Ishikawa (cell line): Measurements from ENCODE around the gene LRBA.

Source experiments
- CEBPB ChIP-seq: IDR thresholded peaks from 2 replicates; pipeline ENCODE4 v1.6.1; 2012
- CREB1 ChIP-seq: IDR thresholded peaks from 2 replicates; pipeline ENCODE4 v1.6.1; 2012; ENCODE audit warnings: low read depth
- EGR1 ChIP-seq: IDR thresholded peaks from 2 replicates; pipeline ENCODE4 v1.6.1; 2012
- EP300 ChIP-seq: IDR thresholded peaks from 2 replicates; pipeline ENCODE4 v1.6.1; 2012; ENCODE audit warnings: borderline replicate concordance
- MAX ChIP-seq: IDR thresholded peaks from 2 replicates; pipeline ENCODE4 v1.6.1; 2012
- NFIC ChIP-seq: IDR thresholded peaks from 2 replicates; pipeline ENCODE4 v1.6.1; 2012
- RAD21 ChIP-seq: IDR thresholded peaks from 2 replicates; pipeline ENCODE4 v1.6.1; 2012; ENCODE audit warnings: low read depth
- REST ChIP-seq: IDR thresholded peaks from 2 replicates; pipeline ENCODE4 v1.6.1; 2012; ENCODE audit warnings: low read depth, mild to moderate bottlenecking
- TAF1 ChIP-seq: IDR thresholded peaks from 2 replicates; pipeline ENCODE4 v1.6.1; 2012; ENCODE audit warnings: low read depth, mild to moderate bottlenecking
- TCF12 ChIP-seq: IDR thresholded peaks from 2 replicates; pipeline ENCODE4 v1.6.1; 2012; ENCODE audit warnings: low read depth

GRCh38 chr4:150461957-150462356, 553.1 kb downstream of the LRBA start:
- no peak for TF ChIP-seq CREB1
- no peak for TF ChIP-seq MAX
- no peak for TF ChIP-seq TCF12
- no peak for TF ChIP-seq RAD21
- no peak for TF ChIP-seq EP300
- no peak for TF ChIP-seq TAF1
- no peak for TF ChIP-seq CEBPB
- TF ChIP-seq NFIC = no peak
- no peak for TF ChIP-seq REST
- no peak for TF ChIP-seq EGR1
